Naive thymus-derived CD4-positive, alpha-beta T cell (primary cell): ENCODE measurements around the gene TFE3. TPM values are rescaled to one million over a fixed set of nuclear protein-coding genes. Genes with fewer than 3 reads are reported as not detected.
A peak's percentile ranks its signal among the peaks of the same experiment; 100 is the strongest.

Experiments
- ATAC-seq: fragments of 150-1000 bp; cut with Tn5 transposase; 2 replicates; pipeline ENCODE4 v1.10.0; 2021; ENCODE audit warnings: mild to moderate bottlenecking, moderate library complexity
- CTCF ChIA-PET: fragments of 350-600 bp; sonication (Branson Sonifier 250); formaldehyde crosslinking; loops from one replicate; lab custom pipeline; 2021; ENCODE audit warnings: antibody characterized with exemption; lab: Charles Lee
- POLR2A ChIA-PET: fragments of 350-600 bp; sonication (Branson Sonifier 250); formaldehyde crosslinking; loops from one replicate; lab custom pipeline; 2021; ENCODE audit warnings: antibody characterized with exemption, inconsistent platforms; lab: Charles Lee
- DNase-seq, 9 donors: peaks; one replicate each; pipeline versions ENCODE4 v3.0.0 to v3.0.0-alpha.2; 2020 to 2022; ENCODE audit warnings: mixed read lengths in 1 of 9
- H3K27ac ChIP-seq: one replicate; pipeline ENCODE4 v1.7.0; 2013; ENCODE audit warnings: mild to moderate bottlenecking, low read depth, low read length, moderate library complexity
- H3K27me3 ChIP-seq, 2 donors: one replicate each; pipeline ENCODE4 v1.7.0; 2013; ENCODE audit warnings: low read length in 2 of 2, mild to moderate bottlenecking in 2 of 2, moderate library complexity in 2 of 2; ENCODE audit not compliant: control insufficient read depth in 2 of 2, insufficient read depth in 2 of 2
- H3K36me3 ChIP-seq, 3 experiments: 1 replicate in 2 of 3; 2 replicates in 1 of 3; pipeline ENCODE4 v1.7.0; 2013; ENCODE audit warnings: low read length in 3 of 3, mild to moderate bottlenecking in 3 of 3, moderate library complexity in 1 of 3; ENCODE audit not compliant: insufficient read depth in 3 of 3, control insufficient read depth in 2 of 3
- H3K4me1 ChIP-seq, 2 donors: one replicate each; pipeline ENCODE4 v1.7.0; 2013; ENCODE audit warnings: low read length in 2 of 2, mild to moderate bottlenecking in 2 of 2, moderate library complexity in 1 of 2; ENCODE audit not compliant: control insufficient read depth in 2 of 2, insufficient read depth in 2 of 2
- H3K4me3 ChIP-seq: 2 replicates; pipeline ENCODE4 v1.7.0; 2013; ENCODE audit warnings: mild to moderate bottlenecking, low read length
- H3K9me3 ChIP-seq, 3 experiments: 1 replicate in 2 of 3; 2 replicates in 1 of 3; pipeline ENCODE4 v1.7.0; 2013; ENCODE audit warnings: low read length in 3 of 3; ENCODE audit not compliant: control insufficient read depth in 2 of 3
- H3K27ac Mint-ChIP-seq, 9 donors: one replicate each; pipeline ENCODE4 v1.8.0; 2020 to 2022; ENCODE audit warnings: mixed read lengths in 9 of 9, mild to moderate bottlenecking in 8 of 9, moderate library complexity in 5 of 9, inconsistent platforms in 2 of 9
- H3K27me3 Mint-ChIP-seq, 5 donors: one replicate each; pipeline ENCODE4 v1.8.0; 2021 to 2022; ENCODE audit warnings: mixed read lengths in 5 of 5, mild to moderate bottlenecking in 1 of 5
- H3K36me3 Mint-ChIP-seq, 5 donors: one replicate each; pipeline ENCODE4 v1.8.0; 2020 to 2022; ENCODE audit warnings: mixed read lengths in 5 of 5, mild to moderate bottlenecking in 3 of 5, inconsistent platforms in 1 of 5
- H3K4me1 Mint-ChIP-seq, 7 donors: one replicate each; pipeline ENCODE4 v1.8.0; 2020 to 2022; ENCODE audit warnings: mixed read lengths in 7 of 7, mild to moderate bottlenecking in 3 of 7, inconsistent platforms in 1 of 7
- H3K4me3 Mint-ChIP-seq, 10 donors: one replicate each; pipeline ENCODE4 v1.8.0; 2020 to 2022; ENCODE audit warnings: mild to moderate bottlenecking in 10 of 10, mixed read lengths in 10 of 10, moderate library complexity in 6 of 10, inconsistent platforms in 2 of 10
- H3K9me3 Mint-ChIP-seq, 11 donors: one replicate each; pipeline ENCODE4 v1.8.0; 2020 to 2022; ENCODE audit warnings: mixed read lengths in 11 of 11, mild to moderate bottlenecking in 4 of 11, inconsistent platforms in 1 of 11, moderate library complexity in 1 of 11
- intact Hi-C, 2 donors: fragments of 100-400 bp; cut with micrococcal nuclease; formaldehyde crosslinking; loops; one replicate each; pipeline ENCODE4 v1.15.1; 2023
- polyA plus RNA-seq, 2 donors: library from polyadenylated mRNA; unstranded; fragments of 300-500 nt; fragmentation: Illumina TruSeq; gene quantifications; one replicate each; pipeline ENCODE4 v1.2.3, GENCODE V29; 2021
- total RNA-seq, 6 experiments: library from RNA in 5 of 6; stranded (reverse) in 5 of 6; gene quantifications; 1 replicate in 5 of 6; 2 replicates in 1 of 6; pipeline ENCODE4 v1.2.3 and lab custom pipeline; 2021 to 2026

TFE3 gene
- total and polyA plus RNA-seq, 7 experiments from 2014 or later, result 2.2 to 54.2 (median 30.1) TPM

DNA sequence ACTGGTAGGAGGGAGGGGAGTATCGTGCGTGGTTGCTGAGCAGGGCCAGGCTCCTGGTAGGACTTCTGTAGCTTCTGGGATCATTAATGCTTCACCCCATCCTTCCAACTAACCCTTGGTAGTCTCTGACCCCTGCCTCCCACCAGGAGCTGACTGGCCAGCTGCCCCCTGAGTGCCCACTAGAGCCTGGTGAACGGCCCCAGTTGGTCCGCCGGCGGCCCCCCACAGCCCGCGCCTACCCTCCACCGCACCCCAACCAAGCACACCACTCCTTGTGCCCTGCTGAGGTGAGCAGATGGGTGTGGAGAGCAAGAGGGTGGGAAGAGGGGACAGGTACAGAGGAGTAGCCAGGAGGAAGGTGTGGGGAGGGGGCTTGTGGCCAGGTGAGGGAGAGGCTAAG is 20.6 kb upstream of the TFE3 start:
- Histone ChIP-seq H3K4me3 (no peak overlapping the region), H3K27me3 (no peaks in the 10 kb centered on the region), H3K36me3 (peaks cover 0 to 13% (median 0%) of the 10 kb centered on the region in 3 experiments), H3K9me3 (no peaks in the 10 kb centered on the region), H3K27ac (no peak overlapping the region), H3K4me1 (no peaks in the 10 kb centered on the region)
- Mint-ChIP-seq H3K27me3 (no peaks in the 10 kb centered on the region), H3K9me3 (no peaks in the 10 kb centered on the region), H3K4me3 (no peak overlapping the region), H3K4me1 (no peaks in the 10 kb centered on the region), H3K36me3 (no peaks in the 10 kb centered on the region), H3K27ac (no peak overlapping the region)
- ChIA-PET POLR2A (no interaction called here), CTCF (no interaction called here)
- ATAC-seq (no peak), DNase-seq (no peak)
- intact Hi-C loops, result no loop called here

DNA sequence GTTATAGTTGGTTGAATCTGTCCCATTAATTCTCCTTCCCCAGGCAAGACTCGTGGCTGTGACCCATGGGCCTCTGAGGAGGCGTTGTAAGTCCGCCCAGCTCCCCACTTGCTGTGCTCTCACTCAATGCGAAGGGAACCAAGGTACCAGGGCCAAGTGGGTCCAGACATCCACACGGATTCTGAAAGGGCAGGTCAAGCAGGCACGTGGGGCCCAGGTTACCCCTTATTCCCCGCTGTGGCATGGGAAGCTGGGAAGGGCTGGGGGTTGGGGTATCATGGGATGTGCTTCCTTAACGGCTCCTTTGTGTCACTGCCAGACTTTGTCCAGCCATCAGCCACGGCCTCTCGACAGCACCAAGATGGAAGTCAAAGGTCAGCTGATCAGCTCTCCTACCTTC is 18.8 kb upstream of the TFE3 start:
- CTCF ChIA-PET, result no interaction called here
- intact Hi-C loops, result no loop called here
- no peak overlapping the region for H3K27ac Mint-ChIP-seq

DNA sequence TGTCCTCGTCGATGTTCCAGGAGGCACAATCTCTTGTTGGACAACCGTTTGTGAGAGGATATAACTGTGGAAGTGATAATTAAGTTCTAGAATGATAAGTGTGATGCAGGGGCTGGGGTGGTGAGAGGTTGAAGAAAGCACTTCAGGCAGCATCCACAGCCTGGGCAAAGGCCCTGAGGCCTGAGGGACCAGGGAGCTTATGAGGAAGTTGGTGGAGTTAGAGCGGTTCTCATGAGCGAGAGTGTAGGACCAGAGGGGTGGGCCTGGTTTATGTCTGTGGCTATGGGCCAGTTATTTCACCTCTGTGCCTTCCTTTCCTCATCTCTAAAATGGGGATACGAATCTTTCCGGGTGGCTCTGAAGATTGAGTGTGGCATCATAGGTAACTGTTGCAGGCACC is 18.3 kb upstream of the TFE3 start:
- Histone ChIP-seq H3K9me3 (no peaks in the 10 kb centered on the region), H3K36me3 (peaks cover 0 to 13% (median 0%) of the 10 kb centered on the region in 3 experiments), H3K27ac (no peak overlapping the region), H3K4me1 (no peaks in the 10 kb centered on the region), H3K27me3 (no peaks in the 10 kb centered on the region), H3K4me3 (no peak overlapping the region)
- ChIA-PET CTCF (no interaction called here), POLR2A (interaction anchor here (0.6 to 0.7 kb wide), 2 partner anchors 13 to 72 kb away, joined by 3 read pairs; no protein-coding TSS in a partner anchor)
- DNase-seq (no peak), ATAC-seq (no peak)
- Mint-ChIP-seq H3K36me3 (no peaks in the 10 kb centered on the region), H3K4me1 (peaks cover 0 to 6% (median 0%) of the 10 kb centered on the region in 7 donors), H3K27ac (peak overlapping the region in 2 of 9 donors; percentile 36 to 65), H3K4me3 (no peak overlapping the region), H3K9me3 (no peaks in the 10 kb centered on the region), H3K27me3 (no peaks in the 10 kb centered on the region)
- intact Hi-C loops, result no loop called here

More for the DNA sequence above, 18.8 kb upstream of the TFE3 start:
- H3K9me3 ChIP-seq, result no peaks in the 10 kb centered on the region
- DNase-seq (no peak), ATAC-seq (no peak)
- H3K27me3 ChIP-seq, result no peaks in the 10 kb centered on the region
- Mint-ChIP-seq H3K4me3 (no peak overlapping the region), H3K9me3 (no peaks in the 10 kb centered on the region), H3K27me3 (no peaks in the 10 kb centered on the region), H3K4me1 (peaks cover 0 to 4% (median 0%) of the 10 kb centered on the region in 7 donors), H3K36me3 (no peaks in the 10 kb centered on the region)
- H3K27ac ChIP-seq, result no peak overlapping the region
- no peak overlapping the region for H3K4me3 ChIP-seq
- POLR2A ChIA-PET, result interaction anchor here (0.6 kb wide), 1 partner anchor 13 kb away, joined by 3 read pairs; no protein-coding TSS in a partner anchor
- H3K4me1 ChIP-seq, result no peaks in the 10 kb centered on the region
- H3K36me3 ChIP-seq, result peaks cover 0 to 13% (median 0%) of the 10 kb centered on the region in 3 experiments

DNA sequence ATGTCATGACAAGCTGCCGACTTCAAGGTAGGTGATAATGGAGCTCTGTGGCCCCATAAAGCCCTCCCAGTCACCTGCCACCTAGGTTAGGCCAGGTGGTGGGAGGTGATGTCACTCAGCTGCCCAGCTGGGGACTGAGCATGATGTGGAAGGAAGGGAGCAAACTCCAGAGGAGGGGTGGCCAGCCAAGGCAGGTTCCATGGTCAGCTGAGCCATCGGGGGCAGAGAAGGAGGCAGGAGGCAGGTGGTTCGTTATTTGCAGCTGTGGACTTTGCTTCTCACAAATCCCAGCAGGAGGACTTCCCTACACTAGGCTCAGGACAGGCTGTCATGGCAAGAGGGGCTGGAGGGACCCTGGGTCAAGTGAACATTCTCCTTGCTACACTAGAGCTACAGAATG is 17.8 kb upstream of the TFE3 start:
- Mint-ChIP-seq H3K27me3 (no peaks in the 10 kb centered on the region), H3K36me3 (no peaks in the 10 kb centered on the region), H3K4me3 (no peak overlapping the region), H3K4me1 (peaks cover 0 to 6% (median 2%) of the 10 kb centered on the region in 7 donors), H3K9me3 (no peaks in the 10 kb centered on the region), H3K27ac (peak overlapping the region in 1 of 9 donors; percentile 60)
- DNase-seq (no peak), ATAC-seq (no peak)
- Histone ChIP-seq H3K36me3 (peaks cover 0 to 13% (median 0%) of the 10 kb centered on the region in 3 experiments), H3K27ac (no peak overlapping the region), H3K4me1 (no peaks in the 10 kb centered on the region), H3K27me3 (no peaks in the 10 kb centered on the region), H3K4me3 (no peak overlapping the region), H3K9me3 (no peaks in the 10 kb centered on the region)
- CTCF ChIA-PET, result no interaction called here
- POLR2A ChIA-PET, result interaction anchor here (0.7 kb wide), 1 partner anchor 72 kb away, joined by 3 read pairs; no protein-coding TSS in a partner anchor
- intact Hi-C loops, result no loop called here

DNA sequence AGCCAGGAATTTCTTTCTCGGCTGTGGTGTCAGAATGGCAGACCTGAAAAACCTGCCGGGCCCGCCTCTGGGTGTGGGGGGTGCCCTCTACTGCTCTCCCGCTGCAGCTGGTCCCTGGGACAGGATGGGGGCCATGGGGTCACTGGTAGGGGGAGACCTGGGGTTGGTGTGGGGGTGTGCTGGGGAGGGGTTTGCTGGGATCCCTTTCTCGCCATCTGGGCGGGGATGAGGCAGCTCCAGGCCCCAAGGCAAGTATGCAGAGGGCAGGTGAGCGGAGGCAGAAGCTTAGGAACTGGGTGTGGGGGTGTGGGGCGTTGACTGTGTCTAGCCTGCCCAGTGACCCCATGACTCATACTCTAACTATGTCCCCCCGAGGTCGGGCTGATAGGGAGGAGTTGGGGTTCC is 16.5 kb upstream of the TFE3 start:
- Mint-ChIP-seq H3K4me3 (no peak overlapping the region), H3K27ac (no peak overlapping the region), H3K27me3 (no peaks in the 10 kb centered on the region), H3K9me3 (no peaks in the 10 kb centered on the region), H3K4me1 (peaks cover 2 to 18% (median 14%) of the 10 kb centered on the region in 7 donors), H3K36me3 (no peaks in the 10 kb centered on the region)
- H3K36me3 ChIP-seq, result peaks cover 0 to 9% (median 0%) of the 10 kb centered on the region in 3 experiments
- H3K27me3 ChIP-seq, result no peaks in the 10 kb centered on the region
- DNase-seq (no peak), ATAC-seq (no peak)
- H3K9me3 ChIP-seq, result no peaks in the 10 kb centered on the region
- no peak overlapping the region for H3K27ac ChIP-seq
- CTCF ChIA-PET, result no interaction called here
- intact Hi-C loops, result no loop called here
- no peak overlapping the region for H3K4me3 ChIP-seq
- POLR2A ChIA-PET, result no interaction called here
- H3K4me1 ChIP-seq, result peaks cover 0 to under 1% of the 10 kb centered on the region in 2 donors

DNA sequence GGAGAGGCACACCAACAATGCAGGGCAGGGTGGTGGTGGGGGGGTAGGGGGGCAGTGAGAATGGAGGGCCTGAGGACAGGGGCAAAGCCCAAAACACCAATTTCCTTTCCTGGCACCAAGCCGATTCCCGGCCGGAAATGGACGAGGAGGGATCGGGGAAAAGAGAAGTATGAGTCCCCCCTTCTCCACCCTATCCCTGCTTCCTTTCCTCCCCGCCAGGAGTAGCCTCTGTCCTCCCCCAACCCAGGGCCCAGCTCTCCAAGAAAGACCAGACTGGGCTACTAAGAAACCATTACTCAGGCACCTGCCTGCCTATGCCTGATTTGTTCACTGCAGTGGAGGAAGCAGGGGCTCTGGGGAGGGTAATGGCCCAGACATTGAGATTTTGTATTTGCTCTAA is 16.0 kb upstream of the TFE3 start:
- no peak for DNase-seq
- POLR2A ChIA-PET, result no interaction called here

DNA sequence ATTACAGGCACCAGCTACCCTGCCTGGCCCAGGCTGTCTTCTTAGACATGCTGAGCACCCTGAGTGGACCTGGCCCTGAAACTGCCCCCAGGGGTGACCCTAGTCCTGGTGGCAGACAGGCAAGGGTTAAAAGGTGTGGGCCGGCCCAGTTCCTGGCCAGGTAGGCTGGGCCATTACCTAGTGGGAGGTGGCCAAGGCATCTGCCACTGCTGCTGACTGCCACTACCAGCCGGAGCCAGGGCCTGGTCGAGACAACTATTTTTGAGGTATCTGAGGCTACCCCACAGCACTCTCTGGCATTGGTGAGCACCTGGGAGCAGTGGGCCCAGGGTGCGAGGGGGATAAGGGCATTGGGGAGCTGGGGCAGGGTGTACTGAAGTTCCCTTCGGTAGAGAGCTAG is 15.6 kb upstream of the TFE3 start, which contains the start of gene CCDC120:
Gene CCDC120, plus strand, starts transcription at position 206 of the 400 bp plus-strand sequence. CDS start 3,043 bp downstream, outside the sequence.
- peaks cover 0 to 2% (median 0%) of the 10 kb centered on the region in 11 donors for H3K9me3 Mint-ChIP-seq
- POLR2A ChIA-PET, result no interaction called here
- Histone ChIP-seq H3K4me1 (peaks cover 8% of the 10 kb centered on the region in 2 donors), H3K27me3 (no peaks in the 10 kb centered on the region), H3K4me3 (no peak within 1 kb of the TSS), H3K27ac (no peak within 1 kb of the TSS), H3K9me3 (no peaks in the 10 kb centered on the region), H3K36me3 (peaks cover 0 to 3% (median 0%) of the 10 kb centered on the region in 3 experiments)
- intact Hi-C loops, result no loop called here
- no peak for DNase-seq
- H3K4me3 Mint-ChIP-seq, result no peak within 1 kb of the TSS
- H3K27me3 Mint-ChIP-seq, result no peaks in the 10 kb centered on the region
- ATAC-seq, result no peak
- peaks cover 0 to 6% (median 0%) of the 10 kb centered on the region in 5 donors for H3K36me3 Mint-ChIP-seq
- H3K27ac Mint-ChIP-seq, result peak within 1 kb of the TSS in 3 of 9 donors; percentile 14 to 65 (median 28)
- H3K4me1 Mint-ChIP-seq, result peaks cover 10 to 27% (median 23%) of the 10 kb centered on the region in 7 donors
- CTCF ChIA-PET, result interaction anchor here (0.6 kb wide), 1 partner anchor 1032 kb away, joined by 3 read pairs; no protein-coding TSS in a partner anchor

More for the DNA sequence above, 16.0 kb upstream of the TFE3 start:
- Histone ChIP-seq H3K4me3 (no peak overlapping the region), H3K27me3 (no peaks in the 10 kb centered on the region), H3K36me3 (peaks cover 0 to 6% (median 0%) of the 10 kb centered on the region in 3 experiments), H3K4me1 (peaks cover 4 to 5% of the 10 kb centered on the region in 2 donors), H3K9me3 (no peaks in the 10 kb centered on the region), H3K27ac (no peak overlapping the region)
- H3K27ac Mint-ChIP-seq, result no peak overlapping the region
- H3K4me3 Mint-ChIP-seq, result no peak overlapping the region
- H3K4me1 Mint-ChIP-seq, result peaks cover 6 to 23% (median 19%) of the 10 kb centered on the region in 7 donors
- H3K36me3 Mint-ChIP-seq, result peaks cover 0 to 3% (median 0%) of the 10 kb centered on the region in 5 donors
- no peak for ATAC-seq
- no peaks in the 10 kb centered on the region for H3K27me3 Mint-ChIP-seq
- CTCF ChIA-PET, result no interaction called here
- H3K9me3 Mint-ChIP-seq, result no peaks in the 10 kb centered on the region
- intact Hi-C loops, result no loop called here
